ENCODE results near the gene DPEP2. TPM values are rescaled to one million over a fixed set of nuclear protein-coding genes. Genes with fewer than 3 reads are reported as not detected.
A peak's percentile ranks its signal among the peaks of the same experiment; 100 is the strongest.

Gene DPEP2
- total and polyA plus RNA-seq, 2 of the 13 experiments (the other 11 are each of a cell fraction or from before 2014, with no cell fraction given) = 0.18 TPM; not detected in 1

DNA sequence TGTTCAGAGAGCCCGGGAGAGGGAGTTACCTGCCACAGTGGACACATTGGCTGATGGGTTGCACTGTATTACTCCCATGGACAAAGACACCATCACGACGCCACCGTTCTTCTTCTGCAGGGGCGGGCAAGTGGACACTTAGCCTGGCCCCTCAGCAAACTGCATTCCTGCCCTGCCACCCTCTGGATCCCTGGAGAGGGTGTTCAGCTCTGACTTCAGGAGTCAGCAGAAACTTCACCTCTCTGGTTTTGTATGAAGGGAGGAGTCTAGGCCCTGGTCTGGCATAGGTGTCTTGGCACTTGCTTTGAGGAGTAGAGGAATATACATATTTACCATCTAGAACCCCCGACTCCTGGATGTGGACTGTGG is 9.3 kb downstream of the DPEP2 start (continued):
- TF ChIP-seq, protein P1, sequence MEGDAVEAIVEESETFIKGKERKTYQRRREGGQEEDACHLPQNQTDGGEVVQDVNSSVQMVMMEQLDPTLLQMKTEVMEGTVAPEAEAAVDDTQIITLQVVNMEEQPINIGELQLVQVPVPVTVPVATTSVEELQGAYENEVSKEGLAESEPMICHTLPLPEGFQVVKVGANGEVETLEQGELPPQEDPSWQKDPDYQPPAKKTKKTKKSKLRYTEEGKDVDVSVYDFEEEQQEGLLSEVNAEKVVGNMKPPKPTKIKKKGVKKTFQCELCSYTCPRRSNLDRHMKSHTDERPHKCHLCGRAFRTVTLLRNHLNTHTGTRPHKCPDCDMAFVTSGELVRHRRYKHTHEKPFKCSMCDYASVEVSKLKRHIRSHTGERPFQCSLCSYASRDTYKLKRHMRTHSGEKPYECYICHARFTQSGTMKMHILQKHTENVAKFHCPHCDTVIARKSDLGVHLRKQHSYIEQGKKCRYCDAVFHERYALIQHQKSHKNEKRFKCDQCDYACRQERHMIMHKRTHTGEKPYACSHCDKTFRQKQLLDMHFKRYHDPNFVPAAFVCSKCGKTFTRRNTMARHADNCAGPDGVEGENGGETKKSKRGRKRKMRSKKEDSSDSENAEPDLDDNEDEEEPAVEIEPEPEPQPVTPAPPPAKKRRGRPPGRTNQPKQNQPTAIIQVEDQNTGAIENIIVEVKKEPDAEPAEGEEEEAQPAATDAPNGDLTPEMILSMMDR (CRISPR knock-in tag; IDR thresholded peaks at IDR 0.05) = peak; percentile 72
- TF ChIP-seq RAD21 (CRISPR knock-in tag; IDR thresholded peaks at IDR 0.05) = peak; percentile 57
- peak; percentile 47 for TF ChIP-seq TEAD3 (CRISPR knock-in tag; optimal IDR thresholded peaks at IDR 0.05; ENCODE audit: borderline replicate concordance)
- no peak for TF ChIP-seq HNRNPK (IDR thresholded peaks at IDR 0.05; ENCODE audit: low read depth, low read length, poor library complexity, severe bottlenecking)
- no peak for TF ChIP-seq BORCS8-MEF2B (CRISPR knock-in tag; IDR thresholded peaks at IDR 0.05)
- TF ChIP-seq ETV5 (CRISPR knock-in tag; IDR thresholded peaks at IDR 0.05; ENCODE audit: borderline replicate concordance) = no peak
- no peak for TF ChIP-seq SMYD3 (CRISPR knock-in tag; IDR thresholded peaks at IDR 0.05)
- TF ChIP-seq LCORL (IDR thresholded peaks at IDR 0.05) = no peak
- TF ChIP-seq LCORL (CRISPR knock-in tag; IDR thresholded peaks at IDR 0.05) = no peak
- TF ChIP-seq, protein P2, sequence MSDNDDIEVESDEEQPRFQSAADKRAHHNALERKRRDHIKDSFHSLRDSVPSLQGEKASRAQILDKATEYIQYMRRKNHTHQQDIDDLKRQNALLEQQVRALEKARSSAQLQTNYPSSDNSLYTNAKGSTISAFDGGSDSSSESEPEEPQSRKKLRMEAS (IDR thresholded peaks at IDR 0.05) = no peak
- no peak for TF ChIP-seq ZNF597 (CRISPR knock-in tag; IDR thresholded peaks at IDR 0.05)

All from HepG2 (cell line).